Measurements from ENCODE around the gene RFTN2.

- TF ChIP-seq CTCF (IDR thresholded peaks at IDR 0.05) (no peak), POLR2AphosphoS5 (IDR thresholded peaks at IDR 0.05) (no peak)
Observed at GRCh38 chr2:197626965-197627625, 48.3 kb downstream of the RFTN2 start.
